Left ventricle myocardium inferior (tissue), 1 donor: ENCODE results near the gene PIP4K2A. TPM values are rescaled to one million over a fixed set of nuclear protein-coding genes. Genes with fewer than 3 reads are reported as not detected.

Source experiments
- DNase-seq: peaks from one replicate; pipeline ENCODE4 v3.0.0-alpha.2; 2020
- H3K27ac ChIP-seq: fragments of 200-600 bp; replicated peaks from 2 replicates; pipeline ENCODE4 v1.8.0; 2021
- H3K27me3 ChIP-seq: fragments of 200-600 bp; 2 replicates; pipeline ENCODE4 v1.8.0; 2021; ENCODE audit warnings: low read depth
- H3K36me3 ChIP-seq: fragments of 200-600 bp; 2 replicates; pipeline ENCODE4 v1.8.0; 2021
- H3K4me1 ChIP-seq: fragments of 200-600 bp; 2 replicates; pipeline ENCODE4 v1.8.0; 2021
- H3K4me3 ChIP-seq: fragments of 200-600 bp; 2 replicates; pipeline ENCODE4 v1.8.0; 2021; ENCODE audit warnings: mild to moderate bottlenecking, moderate library complexity
- H3K9me3 ChIP-seq: fragments of 200-600 bp; replicated peaks from 2 replicates; pipeline ENCODE4 v1.8.0; 2021
- intact Hi-C: fragments of 100-400 bp; cut with micrococcal nuclease; formaldehyde crosslinking; loops from one replicate; pipeline ENCODE4 v1.11.0; 2022
- total RNA-seq: library from RNA; stranded (reverse); fragmentation: NEBNext Ultra II Directional; extraction: Animal tissue kit (Norgen Biotek cat#: 25700); gene quantifications from one replicate; pipeline ENCODE4 v1.2.1, GENCODE V29; 2021
- TF ChIP-seq, protein P1 (sequence below): fragments of 200-600 bp; IDR thresholded peaks from 2 replicates; pipeline ENCODE4 v1.8.0; 2021; ENCODE audit warnings: antibody characterized with exemption, mild to moderate bottlenecking, borderline replicate concordance
- donor health status: DM: no; HTN: yes; CAD: no; lungs with severe emphysema.

The PIP4K2A gene
- total RNA-seq, 1 donor from 2014 or later = 12.6 TPM

- Histone ChIP-seq H3K36me3 (no peaks in the 10 kb centered on the region), H3K4me3 (no peak overlapping the region), H3K9me3 (no peaks in the 10 kb centered on the region), H3K4me1 (peaks cover 84% of the 10 kb centered on the region), H3K27ac (peak overlapping the region; percentile 84), H3K27me3 (no peaks in the 10 kb centered on the region)
- intact Hi-C loops = no loop called here
- TF ChIP-seq, protein P1, sequence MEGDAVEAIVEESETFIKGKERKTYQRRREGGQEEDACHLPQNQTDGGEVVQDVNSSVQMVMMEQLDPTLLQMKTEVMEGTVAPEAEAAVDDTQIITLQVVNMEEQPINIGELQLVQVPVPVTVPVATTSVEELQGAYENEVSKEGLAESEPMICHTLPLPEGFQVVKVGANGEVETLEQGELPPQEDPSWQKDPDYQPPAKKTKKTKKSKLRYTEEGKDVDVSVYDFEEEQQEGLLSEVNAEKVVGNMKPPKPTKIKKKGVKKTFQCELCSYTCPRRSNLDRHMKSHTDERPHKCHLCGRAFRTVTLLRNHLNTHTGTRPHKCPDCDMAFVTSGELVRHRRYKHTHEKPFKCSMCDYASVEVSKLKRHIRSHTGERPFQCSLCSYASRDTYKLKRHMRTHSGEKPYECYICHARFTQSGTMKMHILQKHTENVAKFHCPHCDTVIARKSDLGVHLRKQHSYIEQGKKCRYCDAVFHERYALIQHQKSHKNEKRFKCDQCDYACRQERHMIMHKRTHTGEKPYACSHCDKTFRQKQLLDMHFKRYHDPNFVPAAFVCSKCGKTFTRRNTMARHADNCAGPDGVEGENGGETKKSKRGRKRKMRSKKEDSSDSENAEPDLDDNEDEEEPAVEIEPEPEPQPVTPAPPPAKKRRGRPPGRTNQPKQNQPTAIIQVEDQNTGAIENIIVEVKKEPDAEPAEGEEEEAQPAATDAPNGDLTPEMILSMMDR = no peak
- no peak for DNase-seq
Observed at GRCh38 chr10:22619101-22619500, 95.3 kb downstream of the PIP4K2A start.

- no peak for DNase-seq
- Histone ChIP-seq H3K36me3 (no peaks in the 10 kb centered on the region), H3K9me3 (no peaks in the 10 kb centered on the region), H3K4me3 (peak overlapping the region; percentile 35), H3K27ac (peak overlapping the region; percentile 84), H3K27me3 (no peaks in the 10 kb centered on the region), H3K4me1 (peaks cover 78% of the 10 kb centered on the region)
- TF ChIP-seq, protein P1 = no peak
- intact Hi-C loops = no loop called here
Observed at GRCh38 chr10:22618078-22618785, 96.1 kb downstream of the PIP4K2A start.

DNA sequence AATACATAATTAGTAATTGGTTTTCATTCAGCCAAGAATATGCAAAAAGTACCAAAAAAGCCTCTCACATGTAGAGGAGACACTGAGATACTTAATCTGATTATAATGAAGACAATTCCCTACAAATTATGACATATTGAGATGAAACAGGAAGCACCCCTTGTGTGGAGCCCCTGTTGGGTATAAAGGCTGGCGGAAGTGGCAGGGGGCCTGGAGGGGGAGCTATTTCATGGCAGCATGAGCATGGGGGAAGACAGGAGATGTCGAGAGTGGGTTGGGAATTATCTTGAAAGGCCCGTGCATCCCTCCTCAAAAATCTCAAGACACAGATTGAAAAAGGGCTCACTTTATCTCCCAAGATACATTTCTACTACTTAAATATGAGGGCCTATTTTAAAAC, 96.9 kb downstream of the PIP4K2A start:
- Histone ChIP-seq H3K4me1 (peaks cover 78% of the 10 kb centered on the region), H3K4me3 (no peak overlapping the region)
- TF ChIP-seq, protein P1 = no peak

DNA sequence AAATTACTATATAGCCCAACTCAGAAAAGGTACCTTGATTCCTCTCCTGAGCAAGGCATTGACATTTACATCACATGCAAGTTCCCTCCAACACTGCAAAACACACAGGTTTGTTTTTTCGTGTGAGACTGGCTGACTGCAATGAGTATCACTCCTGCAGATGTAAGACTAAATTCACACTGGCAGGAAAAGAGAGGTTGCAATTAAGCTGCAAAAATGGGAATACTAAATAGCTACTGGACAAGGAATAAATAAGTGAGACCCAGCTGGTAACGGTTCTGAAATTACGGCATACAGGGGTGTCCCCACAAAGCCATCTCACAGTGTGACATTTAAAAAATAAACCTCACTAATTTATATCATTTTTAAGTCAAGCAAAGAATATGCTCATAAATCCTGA, 97.3 kb downstream of the PIP4K2A start:
- no peaks in the 10 kb centered on the region for H3K36me3 ChIP-seq
- H3K9me3 ChIP-seq = no peaks in the 10 kb centered on the region
- H3K4me3 ChIP-seq = no peak overlapping the region
- intact Hi-C loops = no loop called here
- TF ChIP-seq, protein P1 = no peak
- DNase-seq = no peak
- H3K27ac ChIP-seq = peak overlapping the region; percentile 84
- no peaks in the 10 kb centered on the region for H3K27me3 ChIP-seq
- peaks cover 74% of the 10 kb centered on the region for H3K4me1 ChIP-seq

More for the DNA sequence above, 96.9 kb downstream of the PIP4K2A start:
- Histone ChIP-seq H3K9me3 (no peaks in the 10 kb centered on the region), H3K27ac (peak overlapping the region; percentile 84), H3K36me3 (no peaks in the 10 kb centered on the region), H3K27me3 (no peaks in the 10 kb centered on the region)
- intact Hi-C loops = no loop called here
- DNase-seq = no peak

DNA sequence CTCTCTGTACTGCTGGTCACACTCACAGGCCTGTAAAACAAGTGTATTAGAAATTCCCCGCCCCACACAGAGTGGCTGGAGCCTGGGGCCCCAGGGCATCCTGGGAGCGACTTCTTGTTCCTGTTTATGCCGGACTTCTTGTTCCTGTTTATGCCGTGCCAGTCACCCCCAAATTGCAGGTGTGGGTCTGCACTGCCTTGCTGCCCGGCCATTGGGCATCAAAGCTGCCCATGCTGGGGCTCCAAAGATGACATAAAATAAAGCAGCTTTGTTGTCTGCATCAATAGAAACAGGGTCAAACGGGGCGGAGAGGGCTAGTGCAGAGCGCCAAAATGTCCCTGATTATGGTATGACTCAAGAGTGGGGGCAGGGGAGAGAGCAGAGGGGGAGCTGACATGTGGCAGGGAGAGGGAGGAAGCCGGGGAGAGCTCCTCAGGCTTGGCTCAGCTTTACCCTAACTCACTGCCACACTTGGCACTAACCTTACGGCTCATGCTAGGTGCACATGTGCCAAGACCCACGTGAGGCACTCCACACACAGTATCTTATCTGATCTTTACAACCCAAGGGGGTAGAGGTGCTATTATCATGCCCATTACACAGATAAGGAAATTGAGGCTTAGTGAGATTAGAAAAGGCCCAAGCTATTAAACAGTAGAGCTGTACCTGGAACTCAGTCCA, 98.4 kb downstream of the PIP4K2A start:
- DNase-seq = peak; percentile 38
- peaks cover 63% of the 10 kb centered on the region for H3K4me1 ChIP-seq
- H3K4me3 ChIP-seq = no peak overlapping the region
- TF ChIP-seq, protein P1 = no peak
- intact Hi-C loops = no loop called here
- H3K36me3 ChIP-seq = no peaks in the 10 kb centered on the region
- peak overlapping the region; percentile 54 for H3K27ac ChIP-seq
- no peaks in the 10 kb centered on the region for H3K9me3 ChIP-seq
- H3K27me3 ChIP-seq = no peaks in the 10 kb centered on the region
